Urinary bladder (tissue), 4 donors: Measurements from ENCODE around the gene CLNS1A. TPM values are rescaled to one million over a fixed set of nuclear protein-coding genes. Genes with fewer than 3 reads are reported as not detected.

Source experiments
- DNase-seq: peaks from one replicate; pipeline ENCODE4 v3.0.0-alpha.2; 2015; ENCODE audit errors: extremely low spot score
- H3K27ac ChIP-seq: one replicate; pipeline ENCODE4 v1.5.1; 2013; ENCODE audit warnings: low read depth, mild to moderate bottlenecking, moderate library complexity
- H3K36me3 ChIP-seq: one replicate; pipeline ENCODE4 v1.6.1; 2013; ENCODE audit warnings: mild to moderate bottlenecking, moderate library complexity; ENCODE audit not compliant: insufficient read depth
- H3K4me1 ChIP-seq: one replicate; pipeline ENCODE4 v1.6.1; 2013; ENCODE audit warnings: mild to moderate bottlenecking, moderate library complexity; ENCODE audit not compliant: insufficient read depth
- H3K4me3 ChIP-seq: one replicate; pipeline ENCODE4 v1.5.1; 2013; ENCODE audit warnings: low read depth, low read length
- WGBS: extraction: QIAGEN DNeasy Blood & Tissue Kit; methylation state at CpG from one replicate; pipeline ENCODE4 v1.1.7; 2013; 5-methylcytosine and 5-hydroxymethylcytosine counted together
- polyA plus RNA-seq: library from polyadenylated mRNA; stranded (reverse); fragments of 200-250 nt; gene quantifications from one replicate; pipeline ENCODE4 v1.2.3, GENCODE V29; 2013
- total RNA-seq: library from RNA; depleted of rRNA; stranded (reverse); fragments of >200 nt; gene quantifications from one replicate; pipeline ENCODE4 v1.2.3, GENCODE V29; 2014
- donor health status: healthy with polysubstance abuse.
- donor health status: healthy.

Gene CLNS1A
- total RNA-seq (187 TPM), polyA plus RNA-seq (97.0 TPM)

GRCh38 chr11:77637345-77638165 is at the start of gene CLNS1A:
Gene CLNS1A, minus strand, starts transcription at chr11:77637794. Its CDS starts 80 bp downstream, at chr11:77637714.
- peak; percentile 76 for DNase-seq
- peak within 1 kb of the TSS; percentile 84 for H3K4me3 ChIP-seq
- WGBS = under 1% methylated on average over 41 of the region's 41 CpGs
- peak within 1 kb of the TSS; percentile 49 for H3K27ac ChIP-seq
- no peaks in the 10 kb centered on the region for H3K4me1 ChIP-seq
- H3K36me3 ChIP-seq = no peaks in the 10 kb centered on the region

- Histone ChIP-seq H3K27ac (no peak overlapping the region), H3K4me1 (no peaks in the 10 kb centered on the region), H3K4me3 (no peak overlapping the region), H3K36me3 (peaks cover 12% of the 10 kb centered on the region)
- DNase-seq = no peak
These were observed 49.5 kb upstream of the CLNS1A start for GRCh38 chr11:77687088-77687487.

- H3K36me3 ChIP-seq = peaks cover 5% of the 10 kb centered on the region
- WGBS = 94% methylated on average over 3 of the region's 3 CpGs
These were observed 39.5 kb upstream of the CLNS1A start for GRCh38 chr11:77677138-77677537.

GRCh38 chr11:77672264-77672663 is 34.7 kb upstream of the CLNS1A start:
- H3K27ac ChIP-seq = no peak overlapping the region
- no peak overlapping the region for H3K4me3 ChIP-seq
- peaks cover 5% of the 10 kb centered on the region for H3K36me3 ChIP-seq
- no peak for DNase-seq
- 93% methylated on average over 1 of the region's 1 CpG for WGBS
- H3K4me1 ChIP-seq = no peaks in the 10 kb centered on the region

More at GRCh38 chr11:77677138-77677537, 39.5 kb upstream of the CLNS1A start:
- DNase-seq = no peak
- Histone ChIP-seq H3K4me3 (no peak overlapping the region), H3K4me1 (no peaks in the 10 kb centered on the region), H3K27ac (no peak overlapping the region)

- no peak overlapping the region for H3K27ac ChIP-seq
- H3K4me3 ChIP-seq = no peak overlapping the region
- H3K36me3 ChIP-seq = no peaks in the 10 kb centered on the region
- no peak for DNase-seq
- 88% methylated on average over 2 of the region's 2 CpGs for WGBS
- no peaks in the 10 kb centered on the region for H3K4me1 ChIP-seq
These were observed 32.4 kb upstream of the CLNS1A start for GRCh38 chr11:77669848-77670511.

- no peaks in the 10 kb centered on the region for H3K4me1 ChIP-seq
- 88% methylated on average over 3 of the region's 3 CpGs for WGBS
- H3K27ac ChIP-seq = no peak overlapping the region
- no peak for DNase-seq
- H3K4me3 ChIP-seq = no peak overlapping the region
- no peaks in the 10 kb centered on the region for H3K36me3 ChIP-seq
These were observed 31.2 kb upstream of the CLNS1A start for GRCh38 chr11:77668760-77669159.

GRCh38 chr11:77665240-77665965 is 27.8 kb upstream of the CLNS1A start:
- DNase-seq = no peak
- 87% methylated on average over 7 of the region's 7 CpGs for WGBS
- Histone ChIP-seq H3K27ac (no peak overlapping the region), H3K4me1 (no peaks in the 10 kb centered on the region), H3K36me3 (no peaks in the 10 kb centered on the region), H3K4me3 (no peak overlapping the region)

GRCh38 chr11:77661670-77662069 is 24.1 kb upstream of the CLNS1A start:
- no peaks in the 10 kb centered on the region for H3K36me3 ChIP-seq
- DNase-seq = no peak
- WGBS = 91% methylated on average over 3 of the region's 3 CpGs
- no peak overlapping the region for H3K27ac ChIP-seq
- no peak overlapping the region for H3K4me3 ChIP-seq
- no peaks in the 10 kb centered on the region for H3K4me1 ChIP-seq

- WGBS = 90% methylated on average over 1 of the region's 1 CpG
- H3K36me3 ChIP-seq = no peaks in the 10 kb centered on the region
- no peaks in the 10 kb centered on the region for H3K4me1 ChIP-seq
- H3K4me3 ChIP-seq = no peak overlapping the region
- H3K27ac ChIP-seq = no peak overlapping the region
- DNase-seq = no peak
These were observed 23.4 kb upstream of the CLNS1A start for GRCh38 chr11:77660947-77661346.

GRCh38 chr11:77658213-77659013 is 20.8 kb upstream of the CLNS1A start:
- no peaks in the 10 kb centered on the region for H3K36me3 ChIP-seq
- no peak for DNase-seq
- H3K27ac ChIP-seq = no peak overlapping the region
- 77% methylated on average over 4 of the region's 4 CpGs for WGBS
- no peak overlapping the region for H3K4me3 ChIP-seq
- no peaks in the 10 kb centered on the region for H3K4me1 ChIP-seq

- H3K36me3 ChIP-seq = no peaks in the 10 kb centered on the region
- H3K27ac ChIP-seq = no peak overlapping the region
- no peak for DNase-seq
- no peak overlapping the region for H3K4me3 ChIP-seq
- H3K4me1 ChIP-seq = no peaks in the 10 kb centered on the region
- 84% methylated on average over 7 of the region's 7 CpGs for WGBS
These were observed 18.8 kb upstream of the CLNS1A start for GRCh38 chr11:77656362-77656761.

- no peaks in the 10 kb centered on the region for H3K36me3 ChIP-seq
- WGBS = 78% methylated on average over 4 of the region's 4 CpGs
These were observed 17.3 kb upstream of the CLNS1A start for GRCh38 chr11:77654770-77655434.

GRCh38 chr11:77650123-77650522 is 12.5 kb upstream of the CLNS1A start:
- no peak for DNase-seq
- Histone ChIP-seq H3K4me3 (no peak overlapping the region), H3K4me1 (no peaks in the 10 kb centered on the region), H3K27ac (no peak overlapping the region), H3K36me3 (no peaks in the 10 kb centered on the region)
- 68% methylated on average over 3 of the region's 3 CpGs for WGBS

More at GRCh38 chr11:77654770-77655434, 17.3 kb upstream of the CLNS1A start:
- no peak overlapping the region for H3K27ac ChIP-seq
- H3K4me3 ChIP-seq = no peak overlapping the region
- DNase-seq = no peak
- H3K4me1 ChIP-seq = no peaks in the 10 kb centered on the region
